Spleen (tissue), 7 donors: ENCODE data around the gene COPS9.

Experiments
- CTCF ChIP-seq, 11 experiments: fragments of 200-600 bp in 7 of 11; fragments of 450-650 bp in 4 of 11; sonication (generic) in 4 of 11; IDR thresholded peaks in 8 of 11; conservative IDR thresholded peaks in 3 of 11; 1 replicate in 7 of 11; 2 replicates in 4 of 11; pipeline versions ENCODE4 v1.4.0 to v1.8.0; 2016 to 2021; ENCODE audit warnings: antibody characterized with exemption in 11 of 11, inconsistent platforms in 4 of 11, mild to moderate bottlenecking in 1 of 11
- POLR2A ChIP-seq, 3 donors: fragments of 450-650 bp; IDR thresholded peaks; one replicate each; pipeline ENCODE4 v1.5.1; 2017; ENCODE audit warnings: antibody characterized with exemption in 3 of 3, mild to moderate bottlenecking in 1 of 3
- donor health status: DM: no; HTN: no; CAD: no; lungs with moderate emphysema.
- donor health status: DM: no; HTN: no; CAD: no.
- donor health status: DM: no; HTN: no; CAD: no.

- no peak for TF ChIP-seq POLR2A (IDR thresholded peaks at IDR 0.05)
- TF ChIP-seq CTCF (IDR thresholded peaks at IDR 0.05 in 8 of 11, conservative IDR thresholded peaks at IDR 0.05 in 3 of 11), result no peak
These were observed 4.8 kb downstream of the COPS9 start for GRCh38 chr2:240131296-240131695.
